ENCODE results near the gene KCNK2.

Gene KCNK2

DNA sequence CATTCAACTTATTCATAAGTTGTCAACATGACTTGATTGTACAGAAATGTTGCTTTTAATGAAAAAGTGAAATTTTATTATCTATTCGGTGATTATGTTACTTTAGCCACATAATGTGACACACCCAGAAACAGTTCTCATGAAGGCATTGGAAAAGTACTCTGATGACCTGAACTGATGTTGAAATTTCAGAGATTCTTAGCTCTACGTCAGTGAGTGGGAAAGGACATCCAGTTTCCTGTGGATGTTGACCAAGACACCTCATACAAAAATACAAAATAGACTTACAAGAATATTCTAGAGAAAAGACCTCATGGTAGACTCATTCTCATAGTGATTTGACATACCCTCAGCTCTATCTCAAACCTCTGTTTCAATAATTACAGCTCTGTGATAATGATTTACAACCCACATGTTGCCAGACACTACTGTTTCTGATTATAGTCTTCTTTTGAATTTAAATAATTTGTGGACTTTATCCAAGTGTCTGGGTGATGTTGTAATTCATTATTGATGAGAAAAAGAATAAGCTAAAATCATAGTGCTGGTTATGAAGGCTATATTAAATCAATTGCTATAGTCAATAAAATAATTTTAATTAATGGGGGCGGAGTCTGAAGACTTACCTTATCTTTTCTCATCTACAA, 37.3 kb downstream of the KCNK2 start:
- no peak for DNase-seq (ENCODE audit: extremely low read depth, insufficient read length)
- no peak overlapping the region for H3K4me3 ChIP-seq (replicated peaks; ENCODE audit: low read depth, low read length)
- TF ChIP-seq, protein P1, sequence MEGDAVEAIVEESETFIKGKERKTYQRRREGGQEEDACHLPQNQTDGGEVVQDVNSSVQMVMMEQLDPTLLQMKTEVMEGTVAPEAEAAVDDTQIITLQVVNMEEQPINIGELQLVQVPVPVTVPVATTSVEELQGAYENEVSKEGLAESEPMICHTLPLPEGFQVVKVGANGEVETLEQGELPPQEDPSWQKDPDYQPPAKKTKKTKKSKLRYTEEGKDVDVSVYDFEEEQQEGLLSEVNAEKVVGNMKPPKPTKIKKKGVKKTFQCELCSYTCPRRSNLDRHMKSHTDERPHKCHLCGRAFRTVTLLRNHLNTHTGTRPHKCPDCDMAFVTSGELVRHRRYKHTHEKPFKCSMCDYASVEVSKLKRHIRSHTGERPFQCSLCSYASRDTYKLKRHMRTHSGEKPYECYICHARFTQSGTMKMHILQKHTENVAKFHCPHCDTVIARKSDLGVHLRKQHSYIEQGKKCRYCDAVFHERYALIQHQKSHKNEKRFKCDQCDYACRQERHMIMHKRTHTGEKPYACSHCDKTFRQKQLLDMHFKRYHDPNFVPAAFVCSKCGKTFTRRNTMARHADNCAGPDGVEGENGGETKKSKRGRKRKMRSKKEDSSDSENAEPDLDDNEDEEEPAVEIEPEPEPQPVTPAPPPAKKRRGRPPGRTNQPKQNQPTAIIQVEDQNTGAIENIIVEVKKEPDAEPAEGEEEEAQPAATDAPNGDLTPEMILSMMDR (IDR thresholded peaks at IDR 0.05; ENCODE audit: insufficient read depth, low read length, poor library complexity, severe bottlenecking), result no peak
- H3K27me3 ChIP-seq (replicated peaks; ENCODE audit: control insufficient read depth, insufficient read depth, low read length), result no peaks in the 10 kb centered on the region
- no peaks in the 10 kb centered on the region for H3K36me3 ChIP-seq (ENCODE audit: control insufficient read depth, insufficient read depth, low read length)

DNA sequence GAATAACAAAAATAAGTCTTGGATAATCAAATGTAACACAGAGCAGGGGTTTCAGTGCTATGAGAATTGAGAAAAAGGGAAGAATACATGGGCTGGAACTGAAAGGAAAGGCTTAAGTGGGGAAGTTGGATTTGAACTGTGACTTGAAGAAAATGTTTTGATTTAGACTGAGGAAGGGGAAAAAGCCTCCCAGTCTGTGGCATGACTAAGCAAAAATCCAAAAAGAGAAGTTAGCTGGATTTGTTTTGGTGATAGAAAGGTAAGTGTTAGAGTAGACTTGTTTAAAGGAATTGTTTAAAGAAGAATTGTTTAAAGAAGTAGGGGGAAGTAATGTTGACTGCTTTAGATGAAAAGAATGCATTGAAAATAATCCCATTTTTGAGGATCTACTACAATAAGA, 46.0 kb downstream of the KCNK2 start:
- DNase-seq (ENCODE audit: extremely low read depth, insufficient read length), result no peak
- H3K36me3 ChIP-seq (ENCODE audit: control insufficient read depth, insufficient read depth, low read length), result no peaks in the 10 kb centered on the region
- no peak overlapping the region for H3K4me3 ChIP-seq (replicated peaks; ENCODE audit: low read depth, low read length)
- TF ChIP-seq, protein P1 (IDR thresholded peaks at IDR 0.05; ENCODE audit: insufficient read depth, low read length, poor library complexity, severe bottlenecking), result no peak
- no peaks in the 10 kb centered on the region for H3K27me3 ChIP-seq (replicated peaks; ENCODE audit: control insufficient read depth, insufficient read depth, low read length)

DNA sequence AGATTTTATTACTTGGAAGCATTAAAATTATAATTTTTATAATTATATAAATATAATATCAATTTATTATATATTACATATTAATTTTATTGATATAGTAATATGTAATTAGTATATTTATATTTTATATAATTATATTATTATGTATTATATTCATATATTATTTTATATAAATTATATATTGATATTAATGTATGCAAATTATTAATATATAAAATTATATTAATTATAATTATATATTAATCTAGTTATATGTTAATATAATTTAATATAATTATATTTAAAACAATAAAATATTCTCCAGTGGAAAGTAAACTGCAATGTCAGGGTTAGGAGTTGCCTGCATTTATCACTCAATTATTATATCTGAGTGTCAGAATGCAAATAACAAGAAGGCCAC, 48.8 kb downstream of the KCNK2 start:
- TF ChIP-seq, protein P1 (IDR thresholded peaks at IDR 0.05; ENCODE audit: insufficient read depth, low read length, poor library complexity, severe bottlenecking), result no peak
- no peak for DNase-seq (ENCODE audit: extremely low read depth, insufficient read length)
- Histone ChIP-seq H3K27me3 (replicated peaks; ENCODE audit: control insufficient read depth, insufficient read depth, low read length) (no peaks in the 10 kb centered on the region), H3K36me3 (ENCODE audit: control insufficient read depth, insufficient read depth, low read length) (no peaks in the 10 kb centered on the region), H3K4me3 (replicated peaks; ENCODE audit: low read depth, low read length) (no peak overlapping the region)

DNA sequence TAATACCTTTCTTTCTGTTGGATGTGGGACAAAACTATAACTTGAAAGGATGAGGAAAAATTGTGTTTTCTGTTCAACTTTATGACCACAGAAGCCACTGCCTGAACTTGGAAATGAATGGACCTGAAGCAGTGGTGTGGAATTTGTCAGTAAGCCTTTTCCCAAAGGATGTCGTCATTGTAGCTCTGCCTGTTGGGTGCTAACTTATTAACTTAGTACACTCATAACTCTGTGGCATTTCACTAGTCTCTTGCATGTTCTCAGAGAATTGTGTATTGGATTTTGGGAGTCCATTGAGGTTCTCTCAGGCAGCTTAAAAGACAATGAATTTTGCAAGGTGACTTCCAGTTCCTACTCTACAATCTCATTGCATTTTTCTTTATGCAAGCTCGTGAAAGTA, 49.6 kb downstream of the KCNK2 start:
- no peak for DNase-seq (ENCODE audit: extremely low read depth, insufficient read length)
- Histone ChIP-seq H3K36me3 (ENCODE audit: control insufficient read depth, insufficient read depth, low read length) (no peaks in the 10 kb centered on the region), H3K4me3 (replicated peaks; ENCODE audit: low read depth, low read length) (no peak overlapping the region), H3K27me3 (replicated peaks; ENCODE audit: control insufficient read depth, insufficient read depth, low read length) (no peaks in the 10 kb centered on the region)
- TF ChIP-seq, protein P1 (IDR thresholded peaks at IDR 0.05; ENCODE audit: insufficient read depth, low read length, poor library complexity, severe bottlenecking), result no peak

DNA sequence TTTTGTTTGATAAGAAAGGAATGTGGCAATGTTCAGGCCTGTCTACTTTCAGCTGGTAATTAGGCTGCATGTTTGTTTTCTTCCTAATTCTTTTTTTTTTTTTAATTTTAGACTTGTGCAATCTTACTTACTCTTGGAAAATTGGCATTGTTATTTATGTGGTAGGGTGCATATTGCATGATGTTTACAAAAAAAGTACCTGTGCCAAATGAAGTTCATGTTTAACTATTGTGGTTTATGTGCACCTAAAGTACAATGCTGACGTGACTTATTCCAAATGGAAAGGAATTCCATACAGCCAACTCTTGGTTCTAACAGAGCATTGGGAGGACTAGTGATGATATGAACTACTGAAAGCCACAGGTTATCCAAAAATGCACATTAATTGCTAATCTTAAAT, 51.0 kb downstream of the KCNK2 start:
- Histone ChIP-seq H3K27me3 (replicated peaks; ENCODE audit: control insufficient read depth, insufficient read depth, low read length) (no peaks in the 10 kb centered on the region), H3K4me3 (replicated peaks; ENCODE audit: low read depth, low read length) (no peak overlapping the region), H3K36me3 (ENCODE audit: control insufficient read depth, insufficient read depth, low read length) (no peaks in the 10 kb centered on the region)
- TF ChIP-seq, protein P1 (IDR thresholded peaks at IDR 0.05; ENCODE audit: insufficient read depth, low read length, poor library complexity, severe bottlenecking), result no peak
- no peak for DNase-seq (ENCODE audit: extremely low read depth, insufficient read length)

DNA sequence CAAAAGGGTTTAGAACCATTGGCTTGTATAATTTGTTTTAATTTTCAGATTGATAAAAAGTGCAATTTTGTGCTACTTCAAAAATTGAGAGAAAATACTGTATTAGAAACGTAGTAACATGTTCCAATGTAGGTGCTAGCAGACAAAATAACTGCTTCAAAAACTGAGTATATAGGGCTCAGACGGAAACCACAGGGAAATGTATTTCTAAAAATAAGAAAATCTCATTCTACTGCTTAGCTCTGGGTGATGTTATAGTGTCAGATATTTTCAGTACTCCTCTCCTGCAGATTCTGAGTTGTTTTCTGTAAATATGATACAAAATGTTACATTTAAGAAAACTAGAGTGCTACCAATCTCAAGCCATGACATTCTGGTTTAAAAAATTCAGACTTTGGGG, 55.4 kb downstream of the KCNK2 start:
- DNase-seq (ENCODE audit: extremely low read depth, insufficient read length), result no peak
- no peaks in the 10 kb centered on the region for H3K36me3 ChIP-seq (ENCODE audit: control insufficient read depth, insufficient read depth, low read length)

More for the DNA sequence above, 55.4 kb downstream of the KCNK2 start:
- Histone ChIP-seq H3K4me3 (replicated peaks; ENCODE audit: low read depth, low read length) (no peak overlapping the region), H3K27me3 (replicated peaks; ENCODE audit: control insufficient read depth, insufficient read depth, low read length) (no peaks in the 10 kb centered on the region)
- TF ChIP-seq, protein P1 (IDR thresholded peaks at IDR 0.05; ENCODE audit: insufficient read depth, low read length, poor library complexity, severe bottlenecking), result no peak

Measured in GM06990 (cell line).